Measurements from ENCODE around the gene GPR176.

Gene GPR176

DNA sequence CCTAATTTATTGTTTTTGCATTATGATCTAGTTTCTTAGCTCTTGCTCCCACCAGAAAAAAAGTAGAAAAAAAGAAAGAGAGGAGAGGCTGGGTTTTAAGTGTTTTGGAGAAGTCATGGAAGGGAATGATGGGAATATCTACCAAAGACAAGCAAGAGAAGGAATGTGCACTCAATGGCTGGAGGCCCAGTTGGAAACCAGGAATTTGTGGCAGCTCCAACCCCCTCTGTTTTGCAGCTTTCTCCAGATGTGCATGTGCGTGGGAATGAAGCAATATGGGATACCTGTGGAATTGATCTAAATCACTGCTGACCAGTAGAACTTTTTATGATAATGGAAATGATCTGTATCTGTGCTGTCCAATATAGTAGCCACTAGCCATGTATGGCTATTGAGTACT lies 41.0 kb upstream of the GPR176 start:
- H3K4me3 ChIP-seq (ENCODE audit: low read depth, low read length), result no peak overlapping the region
- in situ Hi-C loops (cut with HindIII; ENCODE audit: low pct_ligation_motif_present, low sequenced_read_pairs), result no loop called here
- TF ChIP-seq, protein P1, sequence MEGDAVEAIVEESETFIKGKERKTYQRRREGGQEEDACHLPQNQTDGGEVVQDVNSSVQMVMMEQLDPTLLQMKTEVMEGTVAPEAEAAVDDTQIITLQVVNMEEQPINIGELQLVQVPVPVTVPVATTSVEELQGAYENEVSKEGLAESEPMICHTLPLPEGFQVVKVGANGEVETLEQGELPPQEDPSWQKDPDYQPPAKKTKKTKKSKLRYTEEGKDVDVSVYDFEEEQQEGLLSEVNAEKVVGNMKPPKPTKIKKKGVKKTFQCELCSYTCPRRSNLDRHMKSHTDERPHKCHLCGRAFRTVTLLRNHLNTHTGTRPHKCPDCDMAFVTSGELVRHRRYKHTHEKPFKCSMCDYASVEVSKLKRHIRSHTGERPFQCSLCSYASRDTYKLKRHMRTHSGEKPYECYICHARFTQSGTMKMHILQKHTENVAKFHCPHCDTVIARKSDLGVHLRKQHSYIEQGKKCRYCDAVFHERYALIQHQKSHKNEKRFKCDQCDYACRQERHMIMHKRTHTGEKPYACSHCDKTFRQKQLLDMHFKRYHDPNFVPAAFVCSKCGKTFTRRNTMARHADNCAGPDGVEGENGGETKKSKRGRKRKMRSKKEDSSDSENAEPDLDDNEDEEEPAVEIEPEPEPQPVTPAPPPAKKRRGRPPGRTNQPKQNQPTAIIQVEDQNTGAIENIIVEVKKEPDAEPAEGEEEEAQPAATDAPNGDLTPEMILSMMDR (IDR thresholded peaks at IDR 0.05; ENCODE audit: low read depth, low read length, missing control alignments), result no peak
- no peaks in the 10 kb centered on the region for H3K27me3 ChIP-seq (replicated peaks)
- peaks cover 49% of the 10 kb centered on the region for H3K36me3 ChIP-seq (replicated peaks)
- no peak overlapping the region for H3K27ac ChIP-seq
- DNase-seq, result no peak

GRCh38 chr15:39960411-39960810 lies 40.3 kb upstream of the GPR176 start:
- peaks cover 46% of the 10 kb centered on the region for H3K36me3 ChIP-seq (replicated peaks)

GRCh38 chr15:39959411-39959810 lies 39.3 kb upstream of the GPR176 start:
- no peaks in the 10 kb centered on the region for H3K27me3 ChIP-seq (replicated peaks)
- in situ Hi-C loops (cut with HindIII; ENCODE audit: low pct_ligation_motif_present, low sequenced_read_pairs), result no loop called here
- peaks cover 48% of the 10 kb centered on the region for H3K36me3 ChIP-seq (replicated peaks)
- TF ChIP-seq, protein P1 (IDR thresholded peaks at IDR 0.05; ENCODE audit: low read depth, low read length, missing control alignments), result no peak
- no peak for DNase-seq
- H3K4me3 ChIP-seq (ENCODE audit: low read depth, low read length), result no peak overlapping the region
- no peak overlapping the region for H3K27ac ChIP-seq

More at GRCh38 chr15:39960411-39960810, 40.3 kb upstream of the GPR176 start:
- Histone ChIP-seq H3K27me3 (replicated peaks) (no peaks in the 10 kb centered on the region), H3K4me3 (ENCODE audit: low read depth, low read length) (no peak overlapping the region), H3K27ac (no peak overlapping the region)
- no peak for DNase-seq
- in situ Hi-C loops (cut with HindIII; ENCODE audit: low pct_ligation_motif_present, low sequenced_read_pairs), result no loop called here
- TF ChIP-seq, protein P1 (IDR thresholded peaks at IDR 0.05; ENCODE audit: low read depth, low read length, missing control alignments), result no peak

DNA sequence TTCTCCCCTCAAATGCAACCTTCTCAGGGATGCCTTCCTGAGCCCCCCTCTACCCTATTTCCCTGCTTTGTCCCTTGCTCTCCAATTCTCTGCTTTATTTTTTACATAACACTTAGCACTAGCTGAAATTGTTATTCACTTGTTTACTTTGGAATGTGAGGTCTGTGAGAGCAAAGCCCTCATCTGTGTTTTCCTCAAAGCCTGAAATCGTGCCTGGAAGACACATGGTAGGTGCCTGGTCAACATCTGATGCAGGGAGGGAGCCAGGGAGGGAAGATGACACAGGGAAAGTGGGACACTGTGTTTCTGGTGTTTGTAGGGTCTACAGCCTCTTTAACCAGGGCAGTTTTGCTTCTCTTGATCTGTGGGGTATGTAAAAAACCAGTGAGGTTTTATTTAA lies 37.4 kb upstream of the GPR176 start:
- H3K4me3 ChIP-seq (ENCODE audit: low read depth, low read length), result no peak overlapping the region
- in situ Hi-C loops (cut with HindIII; ENCODE audit: low pct_ligation_motif_present, low sequenced_read_pairs), result no loop called here
- DNase-seq, result no peak
- H3K27ac ChIP-seq, result no peak overlapping the region
- TF ChIP-seq, protein P1 (IDR thresholded peaks at IDR 0.05; ENCODE audit: low read depth, low read length, missing control alignments), result no peak
- no peaks in the 10 kb centered on the region for H3K27me3 ChIP-seq (replicated peaks)
- peaks cover 56% of the 10 kb centered on the region for H3K36me3 ChIP-seq (replicated peaks)

- in situ Hi-C loops (cut with HindIII; ENCODE audit: low pct_ligation_motif_present, low sequenced_read_pairs), result no loop called here
- Histone ChIP-seq H3K36me3 (replicated peaks) (peaks cover 63% of the 10 kb centered on the region), H3K4me3 (ENCODE audit: low read depth, low read length) (no peak overlapping the region), H3K27me3 (replicated peaks) (no peaks in the 10 kb centered on the region), H3K27ac (no peak overlapping the region)
- TF ChIP-seq, protein P1 (IDR thresholded peaks at IDR 0.05; ENCODE audit: low read depth, low read length, missing control alignments), result no peak
- DNase-seq, result no peak
Measured at GRCh38 chr15:39953521-39953920, 33.5 kb upstream of the GPR176 start.

- in situ Hi-C loops (cut with HindIII; ENCODE audit: low pct_ligation_motif_present, low sequenced_read_pairs), result no loop called here
- Histone ChIP-seq H3K36me3 (replicated peaks) (peaks cover 57% of the 10 kb centered on the region), H3K4me3 (ENCODE audit: low read depth, low read length) (no peak overlapping the region), H3K27me3 (replicated peaks) (no peaks in the 10 kb centered on the region), H3K27ac (no peak overlapping the region)
- TF ChIP-seq, protein P1 (IDR thresholded peaks at IDR 0.05; ENCODE audit: low read depth, low read length, missing control alignments), result no peak
- DNase-seq, result no peak
Measured at GRCh38 chr15:39951561-39951960, 31.5 kb upstream of the GPR176 start.

Data from brain microvascular endothelial cell (primary cell).